ENCODE results near the gene ANKRD10.

Gene ANKRD10

GRCh38 chr13:110829486-110829885 lies 85.4 kb downstream of the ANKRD10 start (continued):
- no peak for TF ChIP-seq CSRNP3 (CRISPR knock-in tag; IDR thresholded peaks at IDR 0.05)
- TF ChIP-seq ZFP30 (CRISPR knock-in tag; IDR thresholded peaks at IDR 0.05), result no peak
- TF ChIP-seq TSHZ2 (CRISPR knock-in tag; IDR thresholded peaks at IDR 0.05), result no peak

GRCh38 chr13:110828705-110829104 lies 86.2 kb downstream of the ANKRD10 start:
- no peak for ATAC-seq
- no peak for TF ChIP-seq SNAI2 (CRISPR knock-in tag; IDR thresholded peaks at IDR 0.05)
- no peak for TF ChIP-seq PPARA (CRISPR knock-in tag; IDR thresholded peaks at IDR 0.05; ENCODE audit: borderline replicate concordance)
- no peak for TF ChIP-seq BACH2 (CRISPR knock-in tag; IDR thresholded peaks at IDR 0.05; ENCODE audit: borderline replicate concordance)

All from SK-N-SH treated with all-trans-retinoic acid at 6 μM for 48 hours (cell line).